HG02943 (cell line): ENCODE results near the gene TNRC18.
"Not testable (repeated sequence)": the region's sequence is repeated elsewhere in the genome, so short reads cannot be mapped to it uniquely, and the experiment has no call there.

Experiments used
- ATAC-seq: cut with Tn5 transposase; IDR thresholded peaks from one replicate; pipeline ENCODE4 v1.9.1; 2021; ENCODE audit warnings: mild to moderate bottlenecking, low read depth, moderate library complexity; ENCODE audit not compliant: unreplicated experiment

The TNRC18 gene

GRCh38 chr7:5380350-5381070 is 43.1 kb downstream of the TNRC18 start:
- ATAC-seq: no peak

DNA sequence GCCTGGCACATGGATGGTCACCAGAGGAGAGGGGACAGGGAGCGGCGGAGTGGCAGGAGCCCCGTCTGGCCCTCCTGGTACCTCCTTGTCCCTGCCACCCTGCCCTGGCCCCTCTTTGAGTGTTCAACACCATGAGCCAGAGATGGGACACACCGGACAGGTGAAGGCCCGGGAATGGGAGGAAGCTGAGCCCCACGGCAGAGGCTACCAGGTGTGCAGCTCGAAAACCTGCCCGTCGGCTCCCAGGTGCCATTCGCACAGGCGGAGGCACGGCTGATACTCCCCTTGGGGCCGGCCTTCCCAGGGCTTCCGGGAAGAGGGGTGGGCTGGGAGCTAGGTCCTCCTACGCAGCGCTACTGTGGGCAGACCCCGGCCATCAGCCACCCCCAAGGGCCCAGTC is 44.1 kb downstream of the TNRC18 start:
- ATAC-seq: no peak

DNA sequence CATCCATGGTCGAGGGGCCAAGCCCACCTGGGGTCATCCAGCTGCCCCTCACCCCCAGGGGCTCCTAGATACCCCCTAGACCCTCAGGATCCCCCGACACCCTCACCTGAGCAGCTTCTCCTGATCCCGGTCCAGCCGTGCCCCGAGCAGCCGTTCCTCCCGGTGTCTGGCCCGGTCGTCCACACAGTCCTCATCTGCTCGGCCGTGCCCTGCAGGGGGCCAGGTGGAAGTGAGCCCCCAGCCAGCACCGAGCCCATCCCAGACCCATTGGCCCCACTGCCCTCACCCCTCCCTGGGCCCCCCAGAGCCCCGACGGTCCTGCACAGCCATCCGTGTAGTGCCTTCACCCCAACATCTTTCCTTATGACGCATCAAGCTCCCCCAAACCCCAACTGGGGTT is 45.8 kb downstream of the TNRC18 start:
- no peak for ATAC-seq

DNA sequence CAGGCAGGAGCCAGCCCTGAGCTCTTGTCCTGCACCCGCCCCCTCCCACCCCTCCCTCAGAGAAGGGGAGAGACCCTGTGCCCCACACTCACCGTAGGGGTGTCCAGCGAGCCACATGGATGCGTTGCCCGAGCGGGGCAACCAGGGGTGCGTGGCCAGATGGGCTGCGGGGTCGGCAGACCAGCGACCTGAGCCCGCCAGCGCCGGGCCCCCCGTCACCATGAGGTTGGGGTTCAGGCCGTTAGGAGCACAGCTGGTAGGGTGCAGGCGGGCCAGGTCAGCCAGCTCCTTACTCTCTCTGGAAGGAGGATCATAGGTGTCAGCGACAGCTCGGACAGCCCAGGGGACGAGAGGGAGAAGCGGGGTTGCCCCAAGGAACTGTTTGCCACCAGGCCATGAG is 46.4 kb downstream of the TNRC18 start:
- no peak for ATAC-seq

DNA sequence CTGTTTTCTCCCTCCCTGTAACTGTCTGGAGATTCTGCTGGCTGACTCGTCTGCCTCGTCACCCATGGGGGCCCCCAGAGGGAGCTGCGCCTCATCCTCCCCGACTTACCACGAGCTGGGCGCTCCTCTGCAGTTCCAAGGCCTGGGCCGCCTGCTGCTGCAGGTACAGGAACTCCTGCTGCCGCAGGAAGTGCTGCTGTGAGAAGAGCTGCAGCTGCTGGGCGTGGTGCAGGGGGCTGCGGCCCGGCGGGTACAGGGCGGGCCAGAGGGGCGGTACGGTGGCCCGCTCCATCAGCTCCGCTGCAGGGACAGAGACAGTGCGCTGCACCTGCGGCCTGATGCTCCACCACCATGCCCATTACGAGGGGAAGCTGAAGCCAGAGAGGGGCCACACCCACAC is 47.7 kb downstream of the TNRC18 start:
- ATAC-seq: no peak

- ATAC-seq: no peak
Observed at GRCh38 chr7:5374464-5374863, 49.2 kb downstream of the TNRC18 start.

DNA sequence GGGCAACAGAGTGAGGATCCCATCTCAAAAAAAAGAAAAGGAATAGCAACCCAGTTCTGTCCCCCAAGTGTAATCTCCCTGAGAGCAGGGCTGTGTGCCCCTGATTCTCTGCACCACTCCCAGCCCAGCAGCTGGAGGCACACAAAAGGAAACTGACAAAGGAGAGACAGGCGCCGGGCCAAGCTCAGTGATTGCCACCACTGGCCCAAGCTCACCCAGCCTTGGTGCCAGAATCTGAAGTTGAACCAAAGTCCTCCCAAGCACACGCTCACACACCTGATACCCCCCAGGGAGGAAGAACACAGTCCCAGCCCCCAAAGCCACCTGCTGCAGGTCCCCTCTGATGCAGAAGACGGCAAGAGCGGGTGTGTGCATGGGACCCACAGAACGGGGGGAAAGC is 50.3 kb downstream of the TNRC18 start:
- no peak for ATAC-seq

DNA sequence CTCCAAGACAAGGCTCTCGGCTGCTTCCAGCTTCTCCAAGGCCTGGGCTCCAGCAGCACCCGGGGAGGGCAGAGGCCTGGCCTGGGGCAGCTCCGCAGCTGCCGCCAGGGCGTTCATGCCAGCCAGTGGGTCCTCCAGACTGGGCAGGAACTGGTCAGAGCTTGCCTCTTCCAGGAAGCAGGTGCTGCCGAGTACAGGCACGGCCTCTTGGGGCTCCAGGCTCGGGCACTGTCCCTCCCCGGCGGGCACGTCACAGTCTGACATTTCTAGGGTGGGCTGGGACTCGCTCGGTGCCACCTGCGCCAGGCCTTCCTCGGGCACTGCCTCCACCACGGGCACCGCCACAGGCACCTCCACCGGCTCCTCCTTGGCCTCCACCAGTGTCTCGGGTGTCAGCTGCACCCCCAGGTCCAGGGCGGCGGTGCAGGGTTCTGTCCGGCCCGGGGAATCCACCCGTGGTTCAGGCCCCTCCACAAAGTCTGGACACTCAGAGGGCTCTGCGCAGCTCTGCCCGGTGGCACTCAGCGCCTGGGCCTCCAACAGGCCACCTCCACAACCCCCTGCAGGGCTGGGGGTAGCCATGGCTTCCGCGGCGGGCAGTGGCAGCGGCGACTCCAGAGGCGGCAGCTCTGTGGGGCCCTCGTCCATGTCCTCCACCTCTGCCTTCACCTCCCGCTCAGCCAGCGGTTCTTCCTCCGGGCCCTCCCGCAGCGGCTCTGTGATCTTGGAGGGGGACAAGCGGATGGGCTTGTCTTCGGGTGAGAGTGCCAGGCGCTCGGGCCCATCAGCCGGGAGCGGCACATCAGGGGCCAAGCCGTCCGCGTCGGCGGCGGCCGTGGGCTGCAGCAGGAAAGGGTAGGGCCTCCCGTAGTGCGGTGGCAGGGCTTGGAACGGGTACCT is 52.9 kb downstream of the TNRC18 start:
- ATAC-seq: no peak

DNA sequence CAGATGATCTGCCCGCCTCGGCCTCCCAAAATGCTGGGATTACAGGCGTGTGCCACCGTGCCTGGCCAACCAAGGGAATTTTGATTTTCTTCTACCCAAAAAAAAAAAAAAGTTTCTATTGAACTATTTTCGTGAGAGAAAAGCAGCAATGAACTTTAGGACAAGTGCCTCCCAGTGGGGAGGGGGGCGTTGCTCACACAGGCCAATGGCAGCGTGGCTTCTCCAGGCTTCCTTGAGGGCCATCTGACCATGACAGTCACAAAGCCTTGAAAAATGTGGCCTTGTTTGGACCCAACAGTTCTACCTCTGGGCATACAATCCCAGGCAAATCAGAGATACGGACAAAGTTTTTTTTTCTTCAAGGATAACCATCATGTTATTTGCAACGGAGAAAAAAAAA is 56.0 kb downstream of the TNRC18 start:
- ATAC-seq: no peak

DNA sequence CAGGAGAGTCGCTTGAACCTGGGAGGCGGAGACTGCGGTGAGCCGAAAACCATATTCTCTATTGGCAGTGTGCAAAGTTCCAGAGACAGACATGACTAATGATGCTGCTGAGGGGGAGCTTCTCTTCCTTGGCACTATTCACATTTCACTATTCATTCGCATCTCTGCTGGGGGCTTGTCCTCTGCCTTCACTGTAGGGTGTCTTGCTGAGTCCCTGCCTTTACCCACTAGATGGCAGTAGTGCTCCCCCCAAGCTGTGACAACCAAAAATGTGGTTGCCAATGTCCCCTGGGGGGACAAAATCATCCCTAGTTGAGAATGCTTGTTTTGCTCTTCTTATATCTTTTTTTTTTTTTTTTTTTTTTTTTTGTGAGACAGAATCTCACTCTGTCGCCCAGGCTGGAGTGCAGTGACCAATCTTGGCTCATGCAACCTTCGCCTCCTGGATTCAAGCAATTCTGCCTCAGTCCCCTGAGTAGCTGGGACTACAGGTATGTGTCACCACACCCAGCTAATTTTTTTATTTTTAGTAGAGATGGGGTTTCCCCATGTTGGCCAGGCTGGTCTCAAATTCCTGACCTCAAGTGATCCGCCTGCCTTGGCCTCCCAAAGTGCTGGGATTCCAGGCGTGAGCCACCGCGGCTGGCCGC is 57.5 kb downstream of the TNRC18 start:
- not testable (repeated sequence) for ATAC-seq

DNA sequence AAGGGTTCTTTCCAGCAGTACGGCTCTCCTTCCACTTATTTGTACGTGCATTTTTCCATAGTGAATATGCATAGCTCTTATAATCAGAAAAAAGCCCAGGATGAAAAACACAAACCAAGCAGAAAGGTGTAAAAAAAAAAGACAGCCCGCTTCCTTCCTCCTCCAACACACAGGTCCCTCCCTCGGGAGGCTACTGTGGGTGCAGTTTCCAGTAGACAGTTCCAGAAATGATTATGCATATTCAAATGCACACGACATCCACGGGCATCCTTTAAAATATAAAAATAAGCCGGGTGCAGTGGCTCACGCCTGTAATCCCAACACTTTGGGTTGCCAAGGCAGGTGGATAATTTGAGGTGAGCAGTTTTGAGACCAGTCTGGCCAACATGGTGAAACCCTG is 59.9 kb downstream of the TNRC18 start:
- no peak for ATAC-seq

DNA sequence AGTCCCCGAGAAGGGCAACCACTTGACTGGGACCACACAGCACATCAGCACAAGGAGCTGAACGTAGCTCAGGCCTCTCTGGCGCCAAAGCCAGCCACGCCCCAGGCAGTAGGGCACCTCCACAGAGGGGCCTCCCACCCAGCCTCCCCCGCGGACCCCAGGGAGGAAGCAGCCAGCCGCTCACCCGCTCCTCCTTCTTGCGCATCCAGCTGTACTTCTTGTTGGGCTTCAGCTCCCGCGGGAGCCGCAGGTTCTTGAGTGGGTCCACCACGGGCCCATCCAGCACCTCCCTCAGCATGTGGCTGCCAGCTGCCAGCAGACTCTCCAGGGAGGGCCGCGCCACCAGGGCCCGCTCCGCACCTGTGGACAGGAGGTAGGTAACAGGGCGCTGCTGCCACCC is 61.2 kb downstream of the TNRC18 start:
- ATAC-seq: no peak

DNA sequence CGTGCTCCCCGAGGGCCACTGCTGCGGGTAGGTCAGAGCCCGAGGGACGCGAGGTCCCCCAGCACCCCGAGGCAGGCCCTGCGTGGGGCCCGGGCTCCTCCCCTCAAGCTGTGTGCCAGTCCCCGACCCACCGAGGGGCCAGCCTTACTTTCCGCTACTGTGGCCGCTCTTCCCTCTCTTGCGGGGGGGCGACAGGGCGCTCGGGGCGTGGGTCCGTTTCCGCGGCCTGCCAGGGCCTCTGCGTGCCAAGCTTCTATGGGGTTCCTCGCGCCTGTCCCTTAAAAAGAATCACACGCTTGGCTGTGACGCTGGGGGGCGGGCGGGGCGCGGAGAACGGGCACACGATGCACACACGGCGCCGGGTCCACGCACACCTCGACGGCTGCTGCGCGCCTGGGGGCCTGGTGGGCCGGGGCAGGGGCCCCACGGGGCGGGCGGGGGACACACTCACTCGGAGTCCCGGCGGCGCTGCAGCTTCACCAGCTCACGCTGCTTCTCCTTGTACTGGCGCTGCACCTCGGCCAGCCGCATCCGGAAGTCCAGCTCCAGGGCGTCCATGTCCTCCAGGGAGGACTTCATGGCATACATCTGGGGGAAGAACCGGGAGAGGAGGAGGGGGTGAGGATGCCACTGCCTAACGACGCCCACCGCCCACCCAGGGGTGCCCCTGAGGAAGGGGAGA is 62.0 kb downstream of the TNRC18 start:
- no peak for ATAC-seq

DNA sequence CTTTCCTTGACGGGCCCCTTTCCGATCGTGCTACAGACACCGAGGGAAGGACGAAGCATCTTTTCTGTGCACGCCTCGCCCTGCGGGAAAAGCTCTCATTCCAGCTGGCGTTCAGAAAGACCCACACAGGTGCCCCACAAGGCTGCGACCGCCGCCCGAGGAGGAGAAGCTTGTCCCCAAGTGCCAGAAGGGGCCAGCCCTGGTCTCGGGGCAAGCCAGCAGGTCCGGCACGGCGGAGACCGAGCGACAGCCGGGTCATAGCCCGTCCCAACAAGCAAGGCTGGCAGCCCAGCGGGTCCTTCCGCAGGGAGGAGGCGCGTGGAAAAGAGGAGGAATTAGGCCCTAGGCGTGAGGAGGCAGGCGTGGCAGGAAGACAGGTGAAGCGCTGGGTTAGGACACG is 62.7 kb downstream of the TNRC18 start:
- ATAC-seq: no peak

DNA sequence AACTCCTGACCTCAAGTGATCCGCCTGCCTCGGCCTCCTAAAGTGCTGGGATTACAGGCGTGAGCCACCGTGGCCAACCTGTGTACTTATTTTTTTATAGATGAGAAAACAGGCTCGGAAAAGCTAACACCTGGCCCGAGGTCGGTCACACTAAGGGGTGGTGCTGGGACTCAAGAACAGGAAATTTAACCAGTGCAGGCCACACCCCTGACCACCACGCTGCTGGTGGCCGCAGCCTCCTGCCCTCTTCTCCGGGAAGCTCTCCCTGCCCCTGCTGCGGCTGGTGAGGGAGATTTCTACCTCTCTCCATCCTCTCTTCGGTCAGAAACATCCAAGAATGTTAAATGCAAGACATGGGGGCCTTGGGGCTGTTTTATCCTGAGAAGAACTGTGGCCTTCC is 63.2 kb downstream of the TNRC18 start:
- ATAC-seq: no peak

DNA sequence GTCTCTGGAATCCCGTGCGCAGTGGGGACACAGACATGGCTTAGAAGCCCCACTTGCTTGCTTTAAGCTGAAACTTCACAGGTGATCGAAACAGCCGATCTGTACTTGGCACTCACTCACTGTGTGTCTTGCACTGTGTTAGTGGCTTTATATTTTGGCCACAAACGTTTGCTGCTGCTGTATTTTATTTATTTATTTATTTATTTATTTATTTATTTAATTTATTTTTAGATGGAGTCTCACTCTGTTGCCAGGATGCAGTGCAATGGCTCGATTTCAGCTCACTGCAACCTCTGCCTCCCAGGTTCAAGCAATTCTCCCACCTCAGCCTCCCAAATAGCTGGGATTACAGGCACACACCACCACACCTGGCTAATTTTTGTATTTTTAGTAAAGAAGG is 63.6 kb downstream of the TNRC18 start:
- ATAC-seq: not testable (repeated sequence)

GRCh38 chr7:5359344-5359743 is 64.3 kb downstream of the TNRC18 start:
- no peak for ATAC-seq

DNA sequence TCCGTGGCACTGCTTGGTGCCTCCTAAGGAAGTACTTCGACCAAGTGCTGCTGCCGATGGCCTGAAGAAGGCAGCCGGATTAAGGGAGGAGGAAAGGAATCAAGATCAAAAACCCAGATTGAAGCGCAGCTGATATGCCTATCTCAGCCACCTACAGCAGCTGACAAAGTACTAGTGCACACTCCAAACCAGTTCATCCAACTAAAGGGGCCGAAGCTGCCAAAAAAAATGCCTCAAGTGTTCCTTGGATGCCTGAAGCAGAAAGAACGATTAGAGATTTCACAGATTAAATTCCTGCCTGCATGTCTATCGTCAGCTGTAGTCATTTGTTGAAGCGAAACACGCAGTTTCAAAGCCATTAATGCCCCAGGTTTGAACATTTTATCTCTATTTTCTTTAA is 65.7 kb downstream of the TNRC18 start:
- no peak for ATAC-seq

DNA sequence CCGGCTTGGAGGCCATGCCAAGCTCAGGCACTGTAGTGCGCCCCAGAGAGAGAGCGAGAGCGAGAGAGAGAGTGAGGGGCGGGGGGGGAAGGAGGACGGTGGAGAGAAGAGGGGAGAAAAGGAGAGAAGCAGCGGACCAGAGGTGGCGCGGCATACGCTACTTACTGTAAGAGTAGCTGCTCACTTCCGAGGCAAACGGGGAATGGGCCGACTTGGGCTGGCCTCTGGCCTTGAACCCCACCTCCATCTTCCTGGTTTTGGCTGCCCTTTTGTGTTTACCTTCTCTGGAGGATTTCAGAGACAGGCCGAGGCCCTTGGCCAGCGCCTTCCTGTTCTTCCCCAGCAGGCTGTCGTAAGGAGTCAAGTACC is 66.9 kb downstream of the TNRC18 start:
- ATAC-seq: no peak

- ATAC-seq: no peak
Observed at GRCh38 chr7:5354460-5355232, 69.0 kb downstream of the TNRC18 start.
